Measurements from ENCODE around the gene UGT1A5. TPM values are rescaled to one million over a fixed set of nuclear protein-coding genes. Genes with fewer than 3 reads are reported as not detected.

UGT1A5 gene
- polyA plus RNA-seq, 1 donor from 2014 or later: not detected

GRCh38 chr2:233672886-233673285, 39.8 kb upstream of the UGT1A5 start:
- no peaks in the 10 kb centered on the region for H3K36me3 ChIP-seq (ENCODE audit: insufficient read depth, low read length)
- no peaks in the 10 kb centered on the region for H3K9me2 ChIP-seq (ENCODE audit: insufficient read depth, low read length)
- TF ChIP-seq MXI1 (conservative IDR thresholded peaks at IDR 0.05; ENCODE audit: poor library complexity, severe bottlenecking) (no peak), REST (IDR thresholded peaks at IDR 0.05; ENCODE audit: borderline replicate concordance) (no peak), POLR2AphosphoS5 (IDR thresholded peaks at IDR 0.05) (no peak), EZH2 (IDR thresholded peaks at IDR 0.05; ENCODE audit: borderline replicate concordance, insufficient read depth, low read length, poor library complexity, severe bottlenecking) (no peak), CTCF (IDR thresholded peaks at IDR 0.05; ENCODE audit: poor library complexity, severe bottlenecking) (no peak), EP300 (conservative IDR thresholded peaks at IDR 0.05; ENCODE audit: poor library complexity, severe bottlenecking) (no peak)
- no peak overlapping the region for H3K4me3 ChIP-seq (ENCODE audit: low read length)
- H3K27me3 ChIP-seq (ENCODE audit: insufficient read depth, low read depth, low read length): no peaks in the 10 kb centered on the region
- no peaks in the 10 kb centered on the region for H4K20me1 ChIP-seq (ENCODE audit: insufficient read depth)
- no peak overlapping the region for H3K9ac ChIP-seq (ENCODE audit: low read length)
- H2AFZ ChIP-seq (ENCODE audit: low read depth, low read length): no peak overlapping the region
- H3F3A ChIP-seq (ENCODE audit: insufficient read depth, low read length, poor library complexity, severe bottlenecking): no peaks in the 10 kb centered on the region
- H3K9me3 ChIP-seq (ENCODE audit: low read length): no peaks in the 10 kb centered on the region
- no peak overlapping the region for H3K27ac ChIP-seq (ENCODE audit: low read length)
- H3K79me2 ChIP-seq (replicated peaks; ENCODE audit: insufficient read depth, low read length): no peaks in the 10 kb centered on the region
- H3K4me2 ChIP-seq (ENCODE audit: low read length): no peak overlapping the region

GRCh38 chr2:233673896-233674295, 38.8 kb upstream of the UGT1A5 start:
- TF ChIP-seq MXI1 (conservative IDR thresholded peaks at IDR 0.05; ENCODE audit: poor library complexity, severe bottlenecking) (no peak), RAD21 (conservative IDR thresholded peaks at IDR 0.05) (no peak), EZH2 (IDR thresholded peaks at IDR 0.05; ENCODE audit: borderline replicate concordance, insufficient read depth, low read length, poor library complexity, severe bottlenecking) (no peak), SMC3 (conservative IDR thresholded peaks at IDR 0.05; ENCODE audit: poor library complexity) (no peak), EP300 (conservative IDR thresholded peaks at IDR 0.05; ENCODE audit: poor library complexity, severe bottlenecking) (no peak), CTCF (IDR thresholded peaks at IDR 0.05; ENCODE audit: poor library complexity, severe bottlenecking) (no peak), POLR2AphosphoS5 (IDR thresholded peaks at IDR 0.05) (no peak)

More at GRCh38 chr2:233673896-233674295, 38.8 kb upstream of the UGT1A5 start:
- Histone ChIP-seq H3K27ac (ENCODE audit: low read length) (no peak overlapping the region), H3K4me3 (ENCODE audit: low read length) (no peak overlapping the region), H3K79me2 (replicated peaks; ENCODE audit: insufficient read depth, low read length) (no peaks in the 10 kb centered on the region), H3K9ac (ENCODE audit: low read length) (no peak overlapping the region), H4K20me1 (ENCODE audit: insufficient read depth) (no peaks in the 10 kb centered on the region), H2AFZ (ENCODE audit: low read depth, low read length) (no peak overlapping the region), H3K36me3 (ENCODE audit: insufficient read depth, low read length) (no peaks in the 10 kb centered on the region), H3K4me2 (ENCODE audit: low read length) (no peak overlapping the region), H3K9me2 (ENCODE audit: insufficient read depth, low read length) (no peaks in the 10 kb centered on the region), H3F3A (ENCODE audit: insufficient read depth, low read length, poor library complexity, severe bottlenecking) (no peaks in the 10 kb centered on the region), H3K27me3 (ENCODE audit: insufficient read depth, low read depth, low read length) (no peaks in the 10 kb centered on the region), H3K9me3 (ENCODE audit: low read length) (no peaks in the 10 kb centered on the region)

All from neural cell (in vitro differentiated cells).